BLaER1 (cell line): Measurements from ENCODE around the gene STARD3.
A peak's percentile ranks its signal among the peaks of the same experiment; 100 is the strongest.

Experiments
- H3K27ac ChIP-seq: shearing (Covaris generic); formaldehyde crosslinking; 2 replicates; pipeline ENCODE4 v1.8.1; 2022
- H3K27me3 ChIP-seq: shearing (Covaris generic); formaldehyde crosslinking; 2 replicates; pipeline ENCODE4 v1.8.1; 2022
- H3K36me3 ChIP-seq: shearing (Covaris generic); formaldehyde crosslinking; 2 replicates; pipeline ENCODE4 v1.8.1; 2022
- H3K4me1 ChIP-seq: shearing (Covaris generic); formaldehyde crosslinking; 2 replicates; pipeline ENCODE4 v1.8.1; 2022
- H3K4me2 ChIP-seq: shearing (Covaris generic); formaldehyde crosslinking; 2 replicates; pipeline ENCODE4 v1.8.1; 2022
- H3K4me3 ChIP-seq: shearing (Covaris generic); formaldehyde crosslinking; 2 replicates; pipeline ENCODE4 v1.8.1; 2022
- H3K9ac ChIP-seq: shearing (Covaris generic); formaldehyde crosslinking; 2 replicates; pipeline ENCODE4 v1.8.1; 2022
- H3K9me3 ChIP-seq: shearing (Covaris generic); formaldehyde crosslinking; 2 replicates; pipeline ENCODE4 v1.8.1; 2022
- H4K20me1 ChIP-seq: shearing (Covaris generic); formaldehyde crosslinking; 2 replicates; pipeline ENCODE4 v1.8.1; 2022
- Cebpa-rat ChIP-seq: shearing (Covaris generic); IDR thresholded peaks from 2 replicates; pipeline ENCODE4 v1.8.1; 2022

The STARD3 gene

DNA sequence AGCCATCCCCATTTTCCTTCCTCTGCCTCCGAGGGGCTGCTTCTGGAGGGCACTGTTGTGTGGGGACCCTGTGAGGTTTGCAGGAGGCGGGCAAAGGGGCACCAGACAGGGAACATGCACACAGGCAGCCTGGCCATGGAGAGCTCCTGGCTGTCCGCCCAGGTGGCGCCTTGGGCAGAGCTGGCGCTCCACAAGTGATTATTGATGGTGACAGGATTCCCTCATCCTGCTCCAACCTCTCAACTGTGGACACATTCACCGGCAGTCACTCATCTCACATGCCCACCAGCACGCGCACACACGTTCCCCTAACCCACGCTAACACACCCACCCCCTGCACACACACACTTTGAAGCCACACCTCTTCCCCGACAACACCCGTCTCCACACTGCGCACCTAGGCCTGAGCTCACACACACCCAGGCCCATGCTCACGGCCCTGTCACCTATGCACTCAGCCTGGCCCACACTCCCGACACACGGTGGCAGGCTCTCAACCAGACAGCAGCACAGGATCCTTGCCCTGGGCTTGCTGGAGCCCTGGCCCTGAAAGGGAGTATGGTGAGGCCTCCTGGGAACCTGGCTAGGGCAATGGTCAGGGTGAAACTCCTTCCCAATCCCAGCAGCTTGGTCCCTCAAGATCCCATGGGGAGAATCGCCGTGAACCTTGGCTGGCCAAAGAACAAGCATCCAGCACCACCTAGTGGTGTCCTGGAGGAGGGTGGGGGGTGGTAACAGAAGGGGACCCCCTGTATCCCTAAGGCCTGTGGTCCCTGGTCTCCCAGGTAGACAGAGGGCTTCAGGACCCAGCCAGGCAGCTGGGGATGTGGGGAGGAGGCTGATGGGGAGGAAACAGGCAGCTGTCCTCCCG is 34.9 kb downstream of the STARD3 start:
- 0 out of 2 replicates have a peak overlapping the region, but pooled peaks have one; percentile 38 for H3K9ac ChIP-seq
- H3K27ac ChIP-seq, result peak overlapping the region; percentile 34
- peaks cover 6% of the 10 kb centered on the region for H4K20me1 ChIP-seq
- H3K9me3 ChIP-seq, result no peaks in the 10 kb centered on the region
- H3K27me3 ChIP-seq, result peaks cover 40% of the 10 kb centered on the region
- H3K4me3 ChIP-seq, result no peak overlapping the region
- peak overlapping the region; percentile 96 for H3K4me2 ChIP-seq
- no peak for TF ChIP-seq Cebpa-rat
- H3K36me3 ChIP-seq, result no peaks in the 10 kb centered on the region
- H3K4me1 ChIP-seq, result peaks cover 80% of the 10 kb centered on the region

DNA sequence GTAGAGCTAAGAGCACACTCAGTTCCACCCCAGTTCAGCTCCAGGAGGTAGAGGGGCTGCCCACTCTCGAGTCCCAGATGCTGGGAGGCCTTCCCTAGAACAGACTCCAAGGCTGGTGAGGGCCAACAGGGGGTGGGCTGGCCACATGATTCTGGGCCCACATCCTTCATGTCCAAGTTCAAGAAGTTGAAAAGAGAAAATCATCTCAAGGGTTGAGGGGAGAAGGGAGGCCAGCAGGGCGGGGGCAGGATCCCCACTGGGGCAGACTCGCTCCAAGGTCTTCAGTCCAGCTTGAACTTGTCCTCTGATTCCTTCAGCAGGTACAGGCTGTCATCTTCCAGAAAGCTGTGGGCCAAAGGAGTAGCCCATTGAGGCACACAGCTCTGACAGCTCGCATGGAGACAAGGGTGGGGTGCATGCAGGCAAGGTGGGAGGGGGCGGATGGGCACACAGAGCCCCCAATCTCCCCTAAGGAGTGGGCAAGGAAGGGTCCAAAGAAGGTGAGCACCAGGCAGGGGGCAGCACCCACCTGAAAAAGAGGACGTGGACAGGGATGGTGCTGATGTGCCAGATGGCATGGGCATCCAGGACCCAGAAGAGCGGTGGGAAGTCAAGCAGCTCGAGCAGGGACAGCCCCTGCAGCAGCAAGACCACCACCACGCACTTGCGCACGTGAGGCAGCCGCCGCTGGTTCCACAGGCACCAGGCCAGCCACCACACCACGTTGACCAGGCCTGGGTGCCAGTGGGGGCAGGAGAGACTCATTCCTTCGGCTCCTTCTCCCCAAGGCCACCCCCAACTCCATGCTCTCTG is 35.8 kb downstream of the STARD3 start:
- Histone ChIP-seq H3K4me3 (no peak overlapping the region), H4K20me1 (no peaks in the 10 kb centered on the region), H3K9me3 (no peaks in the 10 kb centered on the region), H3K27me3 (peaks cover 32% of the 10 kb centered on the region), H3K4me1 (peaks cover 81% of the 10 kb centered on the region), H3K36me3 (no peaks in the 10 kb centered on the region), H3K9ac (0 out of 2 replicates have a peak overlapping the region, but pooled peaks have one; percentile 38), H3K27ac (peak overlapping the region; percentile 34), H3K4me2 (peak overlapping the region; percentile 96)
- TF ChIP-seq Cebpa-rat, result no peak

DNA sequence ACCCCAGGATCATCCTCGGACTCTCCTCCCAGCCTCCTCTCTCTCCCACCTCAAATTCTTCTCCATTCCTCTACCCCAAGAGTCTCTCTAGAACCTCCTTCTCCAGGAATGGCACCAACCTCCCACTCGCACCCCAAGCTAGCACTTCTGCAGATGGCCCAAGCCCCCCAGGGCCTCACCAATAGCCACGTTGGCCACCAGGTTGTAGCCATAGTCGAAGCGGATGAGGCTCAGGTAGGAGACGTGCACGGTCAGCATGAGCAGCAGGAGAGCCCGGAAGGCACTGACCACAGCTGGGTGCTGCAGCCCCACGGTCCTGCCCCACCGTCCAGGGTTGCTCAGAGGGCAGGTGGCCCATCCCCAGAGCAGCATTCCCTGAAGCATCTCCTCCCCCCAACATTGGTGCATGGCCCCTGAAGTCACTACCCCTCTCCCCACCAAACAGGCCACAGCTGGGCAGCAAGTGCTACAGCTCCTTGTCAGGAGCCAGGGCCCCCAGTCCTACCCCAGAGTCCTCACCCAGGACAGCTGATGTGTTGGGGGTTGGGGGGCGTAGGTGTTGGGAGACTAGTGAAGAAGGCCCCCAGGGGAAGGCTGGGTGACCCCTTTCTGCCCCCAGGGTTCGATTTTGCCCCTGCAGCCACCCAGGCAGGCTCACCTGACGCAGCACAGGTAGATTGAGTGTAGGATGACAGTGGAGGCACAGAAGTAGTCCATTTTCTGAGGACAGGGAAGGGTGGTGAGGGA is 36.6 kb downstream of the STARD3 start:
- Histone ChIP-seq H3K4me2 (peak overlapping the region; percentile 96), H3K27me3 (peaks cover 24% of the 10 kb centered on the region), H3K9me3 (no peaks in the 10 kb centered on the region), H3K4me3 (no peak overlapping the region), H3K27ac (peak overlapping the region; percentile 86), H3K36me3 (no peaks in the 10 kb centered on the region), H4K20me1 (no peaks in the 10 kb centered on the region), H3K4me1 (peaks cover 83% of the 10 kb centered on the region), H3K9ac (peak overlapping the region; percentile 42; the same call in 1 of the 2 replicates)
- no peak for TF ChIP-seq Cebpa-rat

- peak overlapping the region; percentile 42; the same call in 1 of the 2 replicates for H3K9ac ChIP-seq
- H3K27me3 ChIP-seq, result peaks cover 18% of the 10 kb centered on the region
- no peak for TF ChIP-seq Cebpa-rat
- no peaks in the 10 kb centered on the region for H4K20me1 ChIP-seq
- peak overlapping the region; percentile 86 for H3K27ac ChIP-seq
- peak overlapping the region; percentile 96 for H3K4me2 ChIP-seq
- H3K4me3 ChIP-seq, result peak overlapping the region; percentile 49
- no peaks in the 10 kb centered on the region for H3K9me3 ChIP-seq
- H3K4me1 ChIP-seq, result peaks cover 83% of the 10 kb centered on the region
- no peaks in the 10 kb centered on the region for H3K36me3 ChIP-seq
Measured at GRCh38 chr17:39674179-39674578, 37.2 kb downstream of the STARD3 start.

DNA sequence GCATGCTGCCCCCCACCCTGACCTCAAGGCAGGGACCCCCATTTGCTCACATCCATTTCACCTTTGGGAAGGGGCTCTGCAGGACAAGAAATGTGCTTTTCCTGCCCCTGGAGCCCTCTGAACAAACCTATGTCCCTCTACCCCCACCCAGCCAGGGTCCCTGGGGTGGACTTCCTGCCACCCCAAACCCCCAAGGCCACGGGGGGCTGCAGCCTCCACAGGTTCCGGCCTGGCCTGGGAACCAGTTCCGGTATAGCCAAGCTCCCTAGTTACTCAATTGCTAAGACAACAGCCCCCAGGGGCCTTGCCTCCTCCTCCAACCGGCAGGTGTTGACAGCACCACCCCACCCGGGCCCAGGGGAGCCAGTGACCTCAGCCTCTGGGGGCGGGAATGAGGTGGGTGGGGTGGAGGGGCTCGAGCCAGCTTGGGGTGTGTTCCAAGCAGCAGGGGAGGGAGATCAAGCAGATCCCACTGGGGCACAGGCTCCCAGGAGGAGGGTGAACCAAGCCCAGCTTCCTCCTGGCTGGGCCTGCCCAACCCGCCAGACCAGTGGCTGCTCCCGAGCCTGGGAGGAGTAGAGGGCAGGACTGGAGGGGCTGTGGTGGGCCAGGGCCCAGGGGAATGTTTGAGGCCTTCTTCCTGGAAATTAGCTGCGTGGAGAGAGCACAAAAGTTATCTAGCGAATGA is 37.9 kb downstream of the STARD3 start:
- Histone ChIP-seq H3K36me3 (no peaks in the 10 kb centered on the region), H3K27ac (peak overlapping the region; percentile 86), H3K9ac (peak overlapping the region; percentile 72), H3K4me2 (peak overlapping the region; percentile 96), H3K27me3 (peaks cover 11% of the 10 kb centered on the region), H4K20me1 (no peaks in the 10 kb centered on the region), H3K4me1 (peaks cover 89% of the 10 kb centered on the region), H3K4me3 (peak overlapping the region; percentile 49), H3K9me3 (no peaks in the 10 kb centered on the region)
- peak; percentile 36; the same call in 1 of the 2 replicates for TF ChIP-seq Cebpa-rat

DNA sequence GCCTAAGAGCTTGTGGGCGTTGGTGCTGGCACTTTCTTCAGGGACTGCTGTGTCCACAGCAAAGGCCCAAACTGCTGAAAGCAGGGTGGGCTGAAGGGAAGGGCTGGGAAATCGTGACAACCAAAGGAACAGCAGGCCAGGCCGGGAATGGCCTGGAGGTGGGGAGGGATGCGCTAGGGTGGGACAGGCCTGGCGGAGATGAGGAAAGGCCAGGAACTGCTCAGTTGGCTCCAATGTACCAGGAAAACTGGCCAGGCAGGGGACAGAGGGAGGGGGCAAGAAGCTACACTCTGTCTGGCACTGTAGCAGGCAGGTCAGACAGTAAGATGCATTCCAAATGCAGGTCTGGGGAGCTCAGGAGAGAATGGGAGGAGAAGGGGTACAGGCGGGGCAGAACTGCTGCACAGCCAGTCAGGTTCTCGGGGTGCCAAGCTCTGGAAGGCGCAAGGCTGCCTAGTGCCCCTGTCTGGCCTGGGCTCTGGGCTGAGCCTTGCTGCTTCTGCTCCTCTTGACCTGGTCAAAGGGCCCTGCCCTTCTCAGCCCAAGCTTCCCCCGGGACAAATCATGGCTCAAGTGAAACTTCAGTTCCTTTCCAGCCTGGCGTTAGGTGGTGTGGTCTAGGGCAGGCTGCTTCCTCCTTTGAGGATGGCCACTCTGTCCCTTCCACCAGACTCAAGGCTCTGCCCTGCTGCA is 38.6 kb downstream of the STARD3 start:
- no peaks in the 10 kb centered on the region for H3K9me3 ChIP-seq
- no peaks in the 10 kb centered on the region for H4K20me1 ChIP-seq
- H3K9ac ChIP-seq, result peak overlapping the region; percentile 72
- H3K27ac ChIP-seq, result peak overlapping the region; percentile 86
- H3K36me3 ChIP-seq, result no peaks in the 10 kb centered on the region
- H3K4me2 ChIP-seq, result peak overlapping the region; percentile 96
- peaks cover 7% of the 10 kb centered on the region; the same call in 1 of the 2 replicates for H3K27me3 ChIP-seq
- H3K4me1 ChIP-seq, result peaks cover 96% of the 10 kb centered on the region
- TF ChIP-seq Cebpa-rat, result no peak
- H3K4me3 ChIP-seq, result peak overlapping the region; percentile 49

GRCh38 chr17:39676198-39676819 is 39.4 kb downstream of the STARD3 start:
- H3K36me3 ChIP-seq, result no peaks in the 10 kb centered on the region
- H3K27me3 ChIP-seq, result peaks cover 5% of the 10 kb centered on the region; the same call in 1 of the 2 replicates
- peak overlapping the region; percentile 86 for H3K27ac ChIP-seq
- peak overlapping the region; percentile 72 for H3K9ac ChIP-seq
- no peaks in the 10 kb centered on the region for H4K20me1 ChIP-seq
- no peaks in the 10 kb centered on the region for H3K9me3 ChIP-seq
- peak overlapping the region; percentile 49; the same call in 1 of the 2 replicates for H3K4me3 ChIP-seq
- peaks cover 100% of the 10 kb centered on the region for H3K4me1 ChIP-seq
- peak overlapping the region; percentile 96 for H3K4me2 ChIP-seq
- TF ChIP-seq Cebpa-rat, result no peak

GRCh38 chr17:39677072-39677471 is 40.1 kb downstream of the STARD3 start:
- Histone ChIP-seq H3K36me3 (no peaks in the 10 kb centered on the region), H3K4me2 (peak overlapping the region; percentile 96), H3K4me3 (no peak overlapping the region), H3K27me3 (no peaks in the 10 kb centered on the region), H3K27ac (peak overlapping the region; percentile 86), H4K20me1 (no peaks in the 10 kb centered on the region), H3K4me1 (peaks cover 95% of the 10 kb centered on the region), H3K9me3 (no peaks in the 10 kb centered on the region), H3K9ac (peak overlapping the region; percentile 20; the same call in 1 of the 2 replicates)
- TF ChIP-seq Cebpa-rat, result no peak
